HepG2 (cell line): Measurements from ENCODE around the gene FAM110D. TPM values are rescaled to one million over a fixed set of nuclear protein-coding genes. Genes with fewer than 3 reads are reported as not detected.

ENCODE experiments used
- BHLHE40 ChIP-seq: IDR thresholded peaks from 2 replicates; pipeline ENCODE4 v1.6.1; 2011; ENCODE audit warnings: low read length, improper control_type of control experiment
- FOSL2 ChIP-seq: sonication (generic); formaldehyde crosslinking; IDR thresholded peaks from 2 replicates; pipeline ENCODE4 v1.4.0; 2020; ENCODE audit warnings: missing genetic modification reagents
- MXD3 ChIP-seq: IDR thresholded peaks from 2 replicates; pipeline ENCODE4 v1.6.1; 2016; ENCODE audit warnings: mild to moderate bottlenecking, missing biosample characterization, missing genetic modification reagents
- NCOA2 ChIP-seq: sonication (generic); formaldehyde crosslinking; IDR thresholded peaks from 2 replicates; pipeline ENCODE4 v1.8.0; 2022; ENCODE audit warnings: inconsistent platforms
- NR0B2 ChIP-seq: sonication (generic); formaldehyde crosslinking; IDR thresholded peaks from 2 replicates; pipeline ENCODE4 v1.4.0; 2020; ENCODE audit warnings: mild to moderate bottlenecking, missing genetic modification reagents
- NR2F2 ChIP-seq: IDR thresholded peaks from 2 replicates; pipeline ENCODE4 v1.6.1; 2012; ENCODE audit warnings: low read depth, inconsistent platforms, borderline replicate concordance
- PBX3 ChIP-seq: sonication (generic); formaldehyde crosslinking; IDR thresholded peaks from 2 replicates; pipeline ENCODE4 v1.8.1; 2023; ENCODE audit warnings: missing genetic modification reagents, inconsistent platforms, borderline replicate concordance
- PHF8 ChIP-seq: sonication (generic); formaldehyde crosslinking; IDR thresholded peaks from 2 replicates; pipeline ENCODE4 v1.5.0; 2020; ENCODE audit warnings: missing genetic modification reagents
- SAFB2 ChIP-seq: sonication (generic); formaldehyde crosslinking; IDR thresholded peaks from 2 replicates; pipeline ENCODE4 v1.5.1; 2020; ENCODE audit warnings: missing genetic modification reagents, low read depth, mild to moderate bottlenecking, borderline replicate concordance
- SIX4 ChIP-seq: sonication (generic); formaldehyde crosslinking; IDR thresholded peaks from 2 replicates; pipeline ENCODE4 v1.4.0; 2020; ENCODE audit warnings: missing genetic modification reagents
- SMAD1 ChIP-seq: sonication (generic); formaldehyde crosslinking; IDR thresholded peaks from 2 replicates; pipeline ENCODE4 v1.4.0; 2020; ENCODE audit warnings: missing genetic modification reagents, low read depth, mild to moderate bottlenecking, borderline replicate concordance
- ZBTB38 ChIP-seq: sonication (generic); formaldehyde crosslinking; IDR thresholded peaks from 2 replicates; pipeline ENCODE4 v1.5.1; 2020; ENCODE audit warnings: mild to moderate bottlenecking, missing genetic modification reagents
- ZBTB43 ChIP-seq: sonication (generic); formaldehyde crosslinking; conservative IDR thresholded peaks from 2 replicates; pipeline ENCODE4 v1.4.0; 2020; ENCODE audit warnings: missing genetic modification reagents
- ZNF530 ChIP-seq: sonication (generic); formaldehyde crosslinking; IDR thresholded peaks from 2 replicates; pipeline ENCODE4 v1.5.0; 2020; ENCODE audit warnings: low read depth, mild to moderate bottlenecking, missing genetic modification reagents
- ZNF781 ChIP-seq: sonication (generic); formaldehyde crosslinking; IDR thresholded peaks from 2 replicates; pipeline ENCODE4 v1.5.1; 2020; ENCODE audit warnings: borderline replicate concordance, mild to moderate bottlenecking, missing genetic modification reagents; ENCODE audit errors: not compliant biosample characterization
- polyA plus RNA-seq, 8 experiments: library from polyadenylated mRNA; depleted of rRNA in 3 of 8; stranded (reverse) in 7 of 8; unstranded in 1 of 8; fragments of >200 nt; fragmentation: Illumina TruSeq in 4 of 8; extraction: Trizol in 4 of 8; gene quantifications; 2 replicates each; pipeline versions ENCODE4 v1.2.1 to v1.2.3, GENCODE V29; 2011 to 2016; ENCODE audit warnings: low read depth in 4 of 8, missing spikeins in 1 of 8, mixed read lengths in 1 of 8; ENCODE audit not compliant: insufficient read depth in 1 of 8
- total RNA-seq, 5 experiments: library from RNA; depleted of rRNA; stranded (reverse); fragments of >200 nt; fragmentation: Illumina TruSeq; extraction: Trizol; gene quantifications; 2 replicates each; pipeline ENCODE4 v1.2.3, GENCODE V29; 2016; ENCODE audit warnings: low read depth in 1 of 5
- TF ChIP-seq, protein P1 (sequence below): sonication (generic); formaldehyde crosslinking; IDR thresholded peaks from 2 replicates; pipeline ENCODE4 v1.9.0; 2021; ENCODE audit warnings: missing genetic modification reagents, borderline replicate concordance
- TF ChIP-seq, protein P2 (sequence below): sonication (generic); formaldehyde crosslinking; IDR thresholded peaks from 2 replicates; pipeline ENCODE4 v1.5.0; 2020; ENCODE audit warnings: missing genetic modification reagents
- TF ChIP-seq, protein P3 (sequence below): sonication (generic); formaldehyde crosslinking; IDR thresholded peaks from 2 replicates; pipeline ENCODE4 v1.8.0; 2022; ENCODE audit warnings: missing genetic modification reagents, mild to moderate bottlenecking, moderate library complexity, borderline replicate concordance

FAM110D gene
- total and polyA plus RNA-seq, 2 of the 13 experiments (the other 11 are each of a cell fraction or from before 2014, with no cell fraction given) = not detected

DNA sequence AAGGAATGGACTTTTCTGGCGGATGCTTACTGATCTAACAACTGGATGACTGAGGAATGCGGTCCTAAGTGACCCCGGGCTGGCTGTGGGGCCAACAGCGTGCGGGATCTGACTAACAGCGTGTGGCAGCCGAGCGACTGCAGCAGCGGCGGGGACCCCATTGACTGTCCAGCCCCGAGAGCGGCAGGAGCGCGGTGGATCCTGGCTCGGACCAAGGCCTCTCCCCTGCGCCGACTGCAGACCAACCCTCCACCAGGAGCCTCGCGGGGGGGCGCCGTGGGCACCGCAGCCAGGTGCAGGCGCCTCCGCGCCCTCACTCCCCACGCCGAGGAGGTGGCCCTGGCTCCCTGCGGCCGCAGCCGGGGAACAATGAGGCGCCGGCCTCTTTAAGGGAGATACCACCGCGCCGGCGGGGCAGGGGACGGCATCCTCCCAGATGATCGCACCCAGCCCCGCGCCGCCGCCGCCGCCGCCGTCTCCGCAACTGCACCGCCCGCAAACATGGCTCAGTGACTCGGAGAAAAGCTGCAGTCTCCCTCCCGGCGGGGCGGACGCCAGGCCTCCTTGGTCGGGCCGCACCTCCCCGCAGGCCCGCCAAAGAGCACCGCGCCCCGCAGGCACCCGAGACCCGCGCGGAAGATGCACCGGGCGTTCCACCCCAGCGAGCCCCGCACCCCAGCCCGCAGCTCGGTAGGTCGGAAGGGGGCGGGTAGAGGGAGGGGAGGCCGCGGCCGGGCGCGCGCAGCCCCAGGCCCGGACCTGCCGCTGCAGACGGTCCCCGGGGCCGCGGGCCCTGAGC is 47.9 kb upstream of the FAM110D start (continued):
- TF ChIP-seq, protein P1, sequence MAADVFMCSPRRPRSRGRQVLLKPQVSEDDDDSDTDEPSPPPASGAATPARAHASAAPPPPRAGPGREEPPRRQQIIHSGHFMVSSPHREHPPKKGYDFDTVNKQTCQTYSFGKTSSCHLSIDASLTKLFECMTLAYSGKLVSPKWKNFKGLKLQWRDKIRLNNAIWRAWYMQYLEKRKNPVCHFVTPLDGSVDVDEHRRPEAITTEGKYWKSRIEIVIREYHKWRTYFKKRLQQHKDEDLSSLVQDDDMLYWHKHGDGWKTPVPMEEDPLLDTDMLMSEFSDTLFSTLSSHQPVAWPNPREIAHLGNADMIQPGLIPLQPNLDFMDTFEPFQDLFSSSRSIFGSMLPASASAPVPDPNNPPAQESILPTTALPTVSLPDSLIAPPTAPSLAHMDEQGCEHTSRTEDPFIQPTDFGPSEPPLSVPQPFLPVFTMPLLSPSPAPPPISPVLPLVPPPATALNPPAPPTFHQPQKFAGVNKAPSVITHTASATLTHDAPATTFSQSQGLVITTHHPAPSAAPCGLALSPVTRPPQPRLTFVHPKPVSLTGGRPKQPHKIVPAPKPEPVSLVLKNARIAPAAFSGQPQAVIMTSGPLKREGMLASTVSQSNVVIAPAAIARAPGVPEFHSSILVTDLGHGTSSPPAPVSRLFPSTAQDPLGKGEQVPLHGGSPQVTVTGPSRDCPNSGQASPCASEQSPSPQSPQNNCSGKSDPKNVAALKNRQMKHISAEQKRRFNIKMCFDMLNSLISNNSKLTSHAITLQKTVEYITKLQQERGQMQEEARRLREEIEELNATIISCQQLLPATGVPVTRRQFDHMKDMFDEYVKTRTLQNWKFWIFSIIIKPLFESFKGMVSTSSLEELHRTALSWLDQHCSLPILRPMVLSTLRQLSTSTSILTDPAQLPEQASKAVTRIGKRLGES (CRISPR knock-in tag) = no peak
- TF ChIP-seq, protein P2, sequence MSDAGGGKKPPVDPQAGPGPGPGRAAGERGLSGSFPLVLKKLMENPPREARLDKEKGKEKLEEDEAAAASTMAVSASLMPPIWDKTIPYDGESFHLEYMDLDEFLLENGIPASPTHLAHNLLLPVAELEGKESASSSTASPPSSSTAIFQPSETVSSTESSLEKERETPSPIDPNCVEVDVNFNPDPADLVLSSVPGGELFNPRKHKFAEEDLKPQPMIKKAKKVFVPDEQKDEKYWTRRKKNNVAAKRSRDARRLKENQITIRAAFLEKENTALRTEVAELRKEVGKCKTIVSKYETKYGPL = no peak
- TF ChIP-seq PHF8 (CRISPR knock-in tag) (peak; percentile 64), NCOA2 (CRISPR knock-in tag) (peak; percentile 25; the same call in 1 of the 2 replicates), SAFB2 (CRISPR knock-in tag) (peak; percentile 66; the same call in 1 of the 2 replicates), ZNF781 (CRISPR knock-in tag) (no peak), ZNF530 (CRISPR knock-in tag) (no peak), ZBTB43 (CRISPR knock-in tag) (no peak), FOSL2 (peak; percentile 3; the same call in 1 of the 2 replicates), SIX4 (CRISPR knock-in tag) (no peak), NR0B2 (0 out of 2 replicates have a peak, but pooled peaks have one; percentile 31), MXD3 (CRISPR knock-in tag) (peak; percentile 43; the same call in 1 of the 2 replicates), NR2F2 (no peak), ZBTB38 (CRISPR knock-in tag) (peak; percentile 33; the same call in 1 of the 2 replicates), SMAD1 (CRISPR knock-in tag) (peak; percentile 35; the same call in 1 of the 2 replicates), PBX3 (CRISPR knock-in tag) (no peak), BHLHE40 (peak; percentile 71)
- TF ChIP-seq, protein P3, sequence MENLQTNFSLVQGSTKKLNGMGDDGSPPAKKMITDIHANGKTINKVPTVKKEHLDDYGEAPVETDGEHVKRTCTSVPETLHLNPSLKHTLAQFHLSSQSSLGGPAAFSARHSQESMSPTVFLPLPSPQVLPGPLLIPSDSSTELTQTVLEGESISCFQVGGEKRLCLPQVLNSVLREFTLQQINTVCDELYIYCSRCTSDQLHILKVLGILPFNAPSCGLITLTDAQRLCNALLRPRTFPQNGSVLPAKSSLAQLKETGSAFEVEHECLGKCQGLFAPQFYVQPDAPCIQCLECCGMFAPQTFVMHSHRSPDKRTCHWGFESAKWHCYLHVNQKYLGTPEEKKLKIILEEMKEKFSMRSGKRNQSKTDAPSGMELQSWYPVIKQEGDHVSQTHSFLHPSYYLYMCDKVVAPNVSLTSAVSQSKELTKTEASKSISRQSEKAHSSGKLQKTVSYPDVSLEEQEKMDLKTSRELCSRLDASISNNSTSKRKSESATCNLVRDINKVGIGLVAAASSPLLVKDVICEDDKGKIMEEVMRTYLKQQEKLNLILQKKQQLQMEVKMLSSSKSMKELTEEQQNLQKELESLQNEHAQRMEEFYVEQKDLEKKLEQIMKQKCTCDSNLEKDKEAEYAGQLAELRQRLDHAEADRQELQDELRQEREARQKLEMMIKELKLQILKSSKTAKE (CRISPR knock-in tag) = peak; percentile 59; the same call in 1 of the 2 replicates
